Measurements from ENCODE around the gene INTS15. TPM values are rescaled to one million over a fixed set of nuclear protein-coding genes. Genes with fewer than 3 reads are reported as not detected.
A peak's percentile ranks its signal among the peaks of the same experiment; 100 is the strongest.

The INTS15 gene
- total RNA-seq, 6 donors from 2014 or later, result 23.4 to 61.8 (median 35.4) TPM

DNA sequence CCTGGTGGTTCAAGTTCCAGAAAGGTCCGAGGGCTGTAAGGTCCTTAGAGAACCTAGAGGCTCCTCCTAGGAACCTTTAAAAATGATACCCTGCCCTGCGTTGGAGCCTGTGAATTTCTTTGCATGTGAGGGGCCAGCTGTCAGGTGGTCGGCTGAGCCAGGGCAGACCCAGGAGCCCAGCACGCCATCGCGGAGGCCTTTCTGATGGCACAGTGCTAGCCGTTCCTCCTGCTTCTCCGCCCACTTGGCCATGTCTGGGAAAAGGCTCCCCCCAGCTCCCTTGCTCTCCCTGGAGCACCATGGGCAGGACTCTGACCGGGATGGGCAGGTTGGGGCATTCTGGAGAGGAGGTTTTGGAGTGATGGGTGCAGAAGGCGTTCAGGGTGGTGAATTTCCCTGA is 54.9 kb downstream of the INTS15 start:
- H3K9me3 ChIP-seq, result no peaks in the 10 kb centered on the region
- H3K4me3 ChIP-seq, result no peak overlapping the region
- DNase-seq (no peak), ATAC-seq (ENCODE audit: low FRiP score in 2 of 2) (no peak)
- TF ChIP-seq EP300 (IDR thresholded peaks at IDR 0.05), result no peak
- TF ChIP-seq POLR2AphosphoS5 (IDR thresholded peaks at IDR 0.05), result no peak
- no peak for TF ChIP-seq CTCF (IDR thresholded peaks at IDR 0.05)
- TF ChIP-seq POLR2A (IDR thresholded peaks at IDR 0.05), result no peak
- H3K4me1 ChIP-seq, result peaks cover 1 to 13% (median 3%) of the 10 kb centered on the region in 4 donors
- WGBS, 2 donors, result 96% methylated on average over 5 to 10 of the region's 10 CpGs
- no peaks in the 10 kb centered on the region for H3K27me3 ChIP-seq
- peaks cover 8 to 91% (median 74%) of the 10 kb centered on the region in 4 donors for H3K36me3 ChIP-seq
- H3K27ac ChIP-seq, result no peak overlapping the region

DNA sequence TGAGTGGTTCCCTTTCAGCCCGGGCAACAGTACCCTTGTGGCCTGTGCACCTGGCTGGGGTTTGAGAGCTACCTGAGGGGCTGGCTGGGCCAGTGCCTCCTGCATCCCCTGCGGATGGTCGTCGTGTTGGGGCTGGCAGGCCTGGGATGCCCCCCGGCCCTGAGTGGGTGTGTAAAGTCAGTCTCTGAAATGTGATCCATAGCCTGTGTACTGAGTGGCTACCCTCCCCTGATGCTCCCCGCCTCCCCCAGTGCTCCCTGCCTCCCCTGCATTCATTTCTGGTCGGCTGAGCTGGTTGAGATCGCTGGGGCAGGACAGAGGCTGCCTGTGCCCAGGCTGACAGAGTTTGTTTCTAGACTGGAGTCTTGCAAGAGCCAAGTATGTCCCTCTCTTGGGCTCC is 56.6 kb downstream of the INTS15 start:
- Histone ChIP-seq H3K36me3 (peaks cover 8 to 97% (median 85%) of the 10 kb centered on the region in 4 donors), H3K4me3 (no peak overlapping the region), H3K27me3 (no peaks in the 10 kb centered on the region), H3K27ac (no peak overlapping the region), H3K9me3 (no peaks in the 10 kb centered on the region), H3K4me1 (peaks cover 0 to 1% (median 0%) of the 10 kb centered on the region in 4 donors)
- TF ChIP-seq POLR2A (IDR thresholded peaks at IDR 0.05), result no peak
- no peak for TF ChIP-seq EP300 (IDR thresholded peaks at IDR 0.05)
- TF ChIP-seq CTCF (IDR thresholded peaks at IDR 0.05), result no peak
- no peak for TF ChIP-seq POLR2AphosphoS5 (IDR thresholded peaks at IDR 0.05)
- 78 to 91% methylated on average over 7 of the region's 8 CpGs for WGBS, 2 donors
- ATAC-seq (ENCODE audit: low FRiP score in 2 of 2) (no peak), DNase-seq (no peak)

DNA sequence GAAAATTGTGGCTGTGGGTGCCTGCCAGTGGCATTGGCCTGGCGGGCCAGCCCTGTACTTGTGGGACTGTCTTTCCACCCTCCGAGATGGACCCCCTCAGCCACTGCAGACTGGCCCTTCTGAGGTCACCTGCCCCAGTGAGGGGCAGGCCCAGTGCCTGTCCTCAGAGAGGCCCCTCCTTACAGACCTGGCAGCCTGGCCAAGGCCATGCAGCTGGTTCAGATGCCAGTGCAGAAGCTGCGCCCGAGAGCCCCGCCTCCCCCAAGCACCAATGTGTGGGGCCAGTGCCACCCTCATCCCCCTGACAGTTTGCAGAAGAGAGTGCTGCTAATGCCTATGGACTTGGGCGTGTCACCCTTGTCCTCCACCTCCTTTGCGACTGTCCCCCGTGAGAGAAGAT is 57.3 kb downstream of the INTS15 start:
- Histone ChIP-seq H3K27ac (no peak overlapping the region), H3K36me3 (peaks cover 8 to 97% (median 84%) of the 10 kb centered on the region in 4 donors), H3K9me3 (peaks cover 0 to 4% (median 0%) of the 10 kb centered on the region in 4 donors), H3K27me3 (no peaks in the 10 kb centered on the region), H3K4me1 (no peaks in the 10 kb centered on the region), H3K4me3 (no peak overlapping the region)
- TF ChIP-seq CTCF (IDR thresholded peaks at IDR 0.05), result no peak
- TF ChIP-seq POLR2AphosphoS5 (IDR thresholded peaks at IDR 0.05), result no peak
- no peak for TF ChIP-seq POLR2A (IDR thresholded peaks at IDR 0.05)
- no peak for TF ChIP-seq EP300 (IDR thresholded peaks at IDR 0.05)
- ATAC-seq (ENCODE audit: low FRiP score in 2 of 2), result no peak
- no peak for DNase-seq
- WGBS, 2 donors, result 84 to 87% methylated on average over 5 to 7 of the region's 8 CpGs

- peaks cover 0 to 8% (median 0%) of the 10 kb centered on the region in 4 donors for H3K9me3 ChIP-seq
- H3K27me3 ChIP-seq, result no peaks in the 10 kb centered on the region
- H3K4me3 ChIP-seq, result no peak overlapping the region
- no peaks in the 10 kb centered on the region for H3K4me1 ChIP-seq
- H3K27ac ChIP-seq, result no peak overlapping the region
- WGBS, 2 donors, result 91 to 93% methylated on average over 9 to 12 of the region's 14 CpGs
- peak in 1 of 2 donors; percentile 3 for ATAC-seq (ENCODE audit: low FRiP score in 2 of 2)
- peaks cover 12 to 97% (median 84%) of the 10 kb centered on the region in 4 donors for H3K36me3 ChIP-seq
- DNase-seq, result no peak
- TF ChIP-seq CTCF (IDR thresholded peaks at IDR 0.05), result no peak
- no peak for TF ChIP-seq EP300 (IDR thresholded peaks at IDR 0.05)
- TF ChIP-seq POLR2A (IDR thresholded peaks at IDR 0.05), result no peak
- TF ChIP-seq POLR2AphosphoS5 (IDR thresholded peaks at IDR 0.05), result no peak
Measured at GRCh38 chr7:6647541-6647940, 57.7 kb downstream of the INTS15 start.

Measured in upper lobe of left lung (tissue), 6 donors.